SH-SY5Y (cell line): ENCODE data around the gene TSKS.

Source experiments
- GATA2 ChIP-seq: IDR thresholded peaks from 2 replicates; pipeline ENCODE4 v1.6.1; 2011; ENCODE audit warnings: mild to moderate bottlenecking, low read depth, low read length
- GATA3 ChIP-seq: IDR thresholded peaks from 2 replicates; pipeline ENCODE4 v1.6.1; 2011; ENCODE audit warnings: low read depth, mild to moderate bottlenecking, low read length, moderate library complexity

Gene TSKS

GRCh38 chr19:49766007-49766929, 3.2 kb upstream of the TSKS start:
- TF ChIP-seq GATA3 (no peak), GATA2 (no peak)

GRCh38 chr19:49764341-49764740, 1.2 kb upstream of the TSKS start:
- no peak for TF ChIP-seq GATA3
- TF ChIP-seq GATA2: no peak

- TF ChIP-seq GATA2 (no peak), GATA3 (no peak)
These were observed 1.3 kb downstream of the TSKS start for GRCh38 chr19:49761625-49762311.

- TF ChIP-seq GATA2 (no peak), GATA3 (no peak)
These were observed 1.9 kb downstream of the TSKS start for GRCh38 chr19:49761249-49761624.

GRCh38 chr19:49758292-49758691, 4.8 kb downstream of the TSKS start:
- TF ChIP-seq GATA2: no peak

GRCh38 chr19:49755956-49756355, 7.2 kb downstream of the TSKS start:
- TF ChIP-seq GATA2 (no peak), GATA3 (no peak)

- TF ChIP-seq GATA2 (no peak), GATA3 (no peak)
These were observed 10.4 kb downstream of the TSKS start for GRCh38 chr19:49752701-49753100.

GRCh38 chr19:49749771-49750170, 13.3 kb downstream of the TSKS start:
- TF ChIP-seq GATA2 (no peak), GATA3 (no peak)

- no peak for TF ChIP-seq GATA3
- TF ChIP-seq GATA2: no peak
These were observed 13.9 kb downstream of the TSKS start for GRCh38 chr19:49749055-49749716.

- TF ChIP-seq GATA2: no peak
- TF ChIP-seq GATA3: no peak
These were observed 16.7 kb downstream of the TSKS start for GRCh38 chr19:49746206-49746958.

- TF ChIP-seq GATA2: no peak
- no peak for TF ChIP-seq GATA3
These were observed 18.1 kb downstream of the TSKS start for GRCh38 chr19:49744946-49745381.

GRCh38 chr19:49741210-49741844, 21.8 kb downstream of the TSKS start:
- TF ChIP-seq GATA2 (no peak), GATA3 (no peak)

GRCh38 chr19:49739933-49740332, 23.2 kb downstream of the TSKS start:
- no peak for TF ChIP-seq GATA3
- no peak for TF ChIP-seq GATA2
